C4-2B (cell line): ENCODE data around the gene KRT82.

Experiments
- ZFX ChIP-seq: fragments of 450-650 bp; IDR thresholded peaks from 2 replicates; pipeline ENCODE4 v1.6.1; 2017
- TF ChIP-seq, protein P1 (sequence below): fragments of 450-650 bp; conservative IDR thresholded peaks from 2 replicates; pipeline ENCODE4 v1.5.1; 2017; ENCODE audit warnings: mild to moderate bottlenecking

DNA sequence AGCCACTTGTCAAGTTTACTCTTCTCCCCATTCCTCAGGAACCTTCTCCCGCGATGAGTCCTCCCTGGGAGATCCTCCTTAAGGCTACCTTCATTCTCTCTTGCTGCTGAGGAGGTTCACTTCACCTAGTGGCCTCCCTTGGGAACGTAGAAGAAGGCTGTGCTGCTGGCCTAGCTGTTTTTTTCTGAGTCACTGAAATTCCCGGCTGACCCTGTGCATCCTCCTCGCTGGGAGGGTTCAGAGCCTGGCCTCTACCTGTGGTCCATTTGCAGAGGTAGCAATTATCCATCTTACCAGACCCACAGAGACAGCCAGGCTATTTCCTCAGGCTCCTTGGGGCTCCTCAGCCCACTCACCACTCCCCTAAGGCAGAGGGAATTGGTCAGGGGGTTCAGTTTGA is 4.6 kb downstream of the KRT82 start:
- TF ChIP-seq, protein P1, sequence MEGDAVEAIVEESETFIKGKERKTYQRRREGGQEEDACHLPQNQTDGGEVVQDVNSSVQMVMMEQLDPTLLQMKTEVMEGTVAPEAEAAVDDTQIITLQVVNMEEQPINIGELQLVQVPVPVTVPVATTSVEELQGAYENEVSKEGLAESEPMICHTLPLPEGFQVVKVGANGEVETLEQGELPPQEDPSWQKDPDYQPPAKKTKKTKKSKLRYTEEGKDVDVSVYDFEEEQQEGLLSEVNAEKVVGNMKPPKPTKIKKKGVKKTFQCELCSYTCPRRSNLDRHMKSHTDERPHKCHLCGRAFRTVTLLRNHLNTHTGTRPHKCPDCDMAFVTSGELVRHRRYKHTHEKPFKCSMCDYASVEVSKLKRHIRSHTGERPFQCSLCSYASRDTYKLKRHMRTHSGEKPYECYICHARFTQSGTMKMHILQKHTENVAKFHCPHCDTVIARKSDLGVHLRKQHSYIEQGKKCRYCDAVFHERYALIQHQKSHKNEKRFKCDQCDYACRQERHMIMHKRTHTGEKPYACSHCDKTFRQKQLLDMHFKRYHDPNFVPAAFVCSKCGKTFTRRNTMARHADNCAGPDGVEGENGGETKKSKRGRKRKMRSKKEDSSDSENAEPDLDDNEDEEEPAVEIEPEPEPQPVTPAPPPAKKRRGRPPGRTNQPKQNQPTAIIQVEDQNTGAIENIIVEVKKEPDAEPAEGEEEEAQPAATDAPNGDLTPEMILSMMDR: no peak
- TF ChIP-seq ZFX: no peak
